RPMI8226 (cell line): ENCODE results near the gene LRRC37A2.
"Not testable (repeated sequence)": the region's sequence is repeated elsewhere in the genome, so short reads cannot be mapped to it uniquely, and the experiment has no call there.

Experiments
- DNase-seq: peaks from one replicate; pipeline ENCODE4 v3.0.0-alpha.2; 2015

The LRRC37A2 gene

DNA sequence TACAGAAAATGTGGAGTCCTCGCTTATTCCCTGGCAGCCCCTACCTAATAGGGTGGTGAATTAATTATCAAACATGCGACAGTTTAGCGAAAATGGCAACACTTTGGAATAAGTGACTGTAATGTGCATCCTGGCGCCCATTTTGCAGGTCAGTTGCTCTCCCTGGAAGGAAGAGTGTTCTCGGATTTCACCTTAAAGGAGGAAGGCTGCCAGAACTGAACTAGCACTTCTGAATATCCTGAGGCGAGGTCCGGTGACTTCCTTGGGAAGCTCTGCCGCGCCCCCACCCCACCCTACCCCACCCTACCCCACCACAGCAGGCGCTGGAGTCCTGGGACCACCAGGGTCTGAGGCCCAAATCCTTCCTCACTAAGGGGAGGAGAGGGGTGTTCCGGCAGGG lies at the start of gene LRRC37A2:
Gene LRRC37A2, plus strand, starts transcription at position 301 of the 400 bp plus-strand sequence. CDS start 245 bp downstream, outside the sequence.
- not testable (repeated sequence) for DNase-seq

DNA sequence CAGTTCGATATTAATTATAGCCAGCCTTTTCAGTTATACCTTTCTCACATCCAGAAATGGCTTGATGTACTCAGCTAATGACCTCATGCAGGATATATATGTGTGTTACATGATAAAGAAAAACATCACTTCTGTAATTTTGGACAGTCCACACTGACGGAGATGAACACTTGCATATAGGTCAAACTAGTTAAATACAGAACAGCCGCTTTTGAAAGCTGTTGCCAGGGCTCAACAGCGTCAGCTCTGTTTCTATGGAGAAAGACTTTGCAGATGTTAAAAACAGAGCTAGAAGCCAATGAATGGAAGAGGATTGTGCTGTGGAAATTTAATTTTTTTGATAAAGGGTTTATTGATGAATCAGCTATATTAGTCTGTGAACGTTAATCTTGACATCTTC lies 44.6 kb upstream of the LRRC37A2 start:
- not testable (repeated sequence) for DNase-seq

DNA sequence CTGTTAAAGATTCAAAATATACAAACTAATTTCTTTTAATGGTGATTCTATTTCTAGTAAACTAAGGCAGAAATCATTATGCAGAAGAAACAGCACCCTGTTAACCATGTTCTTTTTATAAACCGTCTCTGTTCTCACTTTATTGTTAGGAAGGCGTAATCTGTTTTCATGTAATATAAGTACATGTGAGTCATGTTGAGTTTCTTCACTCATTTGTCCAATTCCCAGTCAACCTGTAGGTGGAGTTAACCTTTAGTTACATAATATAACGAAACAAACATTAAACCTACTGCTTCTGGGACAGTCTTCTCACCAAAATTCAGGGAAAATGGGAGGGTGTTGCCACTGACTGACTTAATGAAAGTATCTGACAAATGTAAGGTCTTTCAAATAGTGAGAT lies 37.8 kb upstream of the LRRC37A2 start:
- DNase-seq, result not testable (repeated sequence)

DNA sequence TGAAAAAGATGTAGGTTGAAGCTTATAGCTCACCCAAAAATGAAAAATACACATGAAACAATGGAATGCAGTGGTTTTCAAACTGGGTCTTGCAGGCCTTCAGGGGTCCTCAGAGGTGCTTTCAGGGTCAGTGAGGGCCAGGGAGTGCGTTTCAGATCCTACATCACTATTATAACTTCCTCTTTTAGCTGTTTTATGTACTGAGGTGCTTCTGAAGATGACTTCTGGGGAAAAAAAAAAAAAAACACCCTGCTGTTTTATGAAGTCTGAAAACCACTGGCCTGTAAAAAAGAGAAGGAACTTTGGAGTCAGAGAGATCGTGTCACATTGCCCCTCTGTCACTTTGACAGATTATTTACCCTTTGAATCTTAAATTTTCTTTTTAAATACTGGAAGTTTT lies 36.7 kb upstream of the LRRC37A2 start:
- DNase-seq, result not testable (repeated sequence)

DNA sequence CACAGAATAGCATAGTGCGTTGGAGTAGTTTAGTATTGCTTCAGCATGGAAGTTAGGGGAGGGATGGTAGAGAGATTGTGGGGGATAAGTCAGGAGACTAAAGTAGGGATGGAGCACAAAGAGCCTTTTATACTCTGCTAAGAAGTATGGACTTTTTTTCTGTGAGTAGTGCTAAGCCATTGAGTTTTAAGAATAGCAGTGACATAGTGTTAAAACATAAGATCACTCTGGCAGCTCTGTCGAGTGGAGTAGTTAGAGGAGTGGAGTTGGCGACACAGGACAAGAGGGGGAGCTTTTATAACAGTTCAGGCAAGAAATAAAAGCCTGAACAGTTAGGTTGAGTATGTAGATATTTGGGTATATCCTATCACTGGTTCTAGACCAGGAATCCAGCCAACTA lies 33.4 kb upstream of the LRRC37A2 start:
- not testable (repeated sequence) for DNase-seq

DNA sequence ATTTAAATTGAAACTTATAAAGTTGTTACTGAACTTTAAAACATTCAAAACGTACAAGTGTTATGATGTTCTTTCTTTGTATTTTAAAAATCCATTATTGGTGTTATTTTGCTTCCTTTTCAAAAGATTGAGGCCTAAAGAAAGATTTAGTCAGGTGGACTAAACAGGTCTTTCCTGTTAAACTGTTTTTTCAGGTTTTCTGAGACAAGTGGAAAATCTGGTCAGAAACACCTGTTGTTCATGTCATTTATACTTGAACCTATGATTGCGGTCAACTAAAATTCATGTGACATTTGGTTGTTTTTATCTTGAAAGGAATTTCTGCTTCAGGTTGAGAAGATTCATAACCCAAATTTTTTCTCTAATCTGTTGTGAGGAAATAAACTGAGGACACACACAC lies 31.0 kb upstream of the LRRC37A2 start:
- DNase-seq, result not testable (repeated sequence)

DNA sequence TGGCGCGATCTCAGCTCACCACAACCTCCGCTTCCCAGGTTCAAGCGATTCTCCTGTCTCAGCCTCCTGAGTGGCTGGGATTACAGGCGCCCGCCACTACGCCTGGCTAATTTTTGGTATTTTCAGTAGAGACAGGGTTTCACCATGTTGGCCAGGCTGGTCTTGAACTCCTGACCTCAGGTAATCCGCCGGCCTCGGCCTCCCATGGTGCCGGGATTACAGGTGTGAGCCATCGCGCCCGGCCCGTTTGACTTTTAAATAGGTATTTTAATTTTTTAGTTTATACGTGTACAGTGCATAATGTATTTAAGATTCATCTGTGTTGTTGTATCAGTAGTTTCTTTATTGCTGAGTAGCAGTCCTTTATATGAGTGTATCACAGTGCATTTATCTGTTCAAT lies 20.2 kb upstream of the LRRC37A2 start:
- DNase-seq, result not testable (repeated sequence)

DNA sequence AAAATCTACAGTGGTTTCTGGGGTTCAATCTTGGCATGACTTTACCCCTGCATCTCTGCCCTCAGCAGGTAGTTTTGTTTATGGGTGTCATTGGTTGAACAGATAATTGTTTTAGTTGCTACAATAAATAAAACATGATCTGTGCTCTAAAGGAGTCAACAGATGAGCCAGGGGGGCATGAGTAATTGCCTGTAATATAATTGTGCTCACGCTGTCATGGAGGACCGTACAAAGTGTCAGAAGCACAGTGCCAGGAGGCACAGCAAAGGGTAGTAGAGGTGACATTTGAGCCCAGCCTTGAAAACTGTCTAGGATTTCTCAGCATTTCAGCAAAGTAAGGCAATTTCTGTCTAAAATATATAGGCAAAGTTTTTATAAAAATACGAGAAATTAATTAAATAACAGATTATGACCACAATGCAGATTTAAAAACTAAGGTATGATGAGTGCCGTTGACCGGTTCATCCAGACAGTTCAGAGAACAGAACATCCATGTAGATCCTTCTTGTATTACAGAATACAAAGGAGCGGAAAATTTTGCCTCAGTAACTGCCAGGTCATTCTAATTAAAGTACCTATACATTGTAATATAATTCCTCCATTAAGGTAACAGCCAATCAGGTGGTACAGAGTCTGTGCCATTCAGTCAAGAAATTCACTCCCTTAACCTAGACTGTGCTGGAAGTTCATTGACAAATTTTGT lies 12.7 kb upstream of the LRRC37A2 start:
- not testable (repeated sequence) for DNase-seq

DNA sequence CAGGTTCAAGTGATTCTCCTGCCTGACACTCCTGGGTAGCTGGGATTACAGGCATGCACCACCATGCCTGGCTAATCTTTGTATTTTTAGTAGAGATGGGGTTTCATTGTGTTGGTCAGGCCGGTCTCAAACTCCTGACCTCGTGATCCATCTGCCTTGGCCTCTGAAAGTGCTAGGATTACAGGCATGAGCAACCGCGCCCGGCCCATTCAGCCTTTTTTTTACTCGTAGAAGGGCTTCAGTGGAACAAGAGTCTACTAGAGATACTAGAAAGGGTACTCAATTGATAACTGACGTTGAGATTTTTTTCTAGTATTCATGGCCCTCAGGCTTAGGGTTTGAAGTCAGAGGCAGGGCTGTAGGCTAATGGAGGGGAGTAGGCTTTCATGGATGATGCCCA lies 6.4 kb upstream of the LRRC37A2 start:
- DNase-seq, result not testable (repeated sequence)

DNA sequence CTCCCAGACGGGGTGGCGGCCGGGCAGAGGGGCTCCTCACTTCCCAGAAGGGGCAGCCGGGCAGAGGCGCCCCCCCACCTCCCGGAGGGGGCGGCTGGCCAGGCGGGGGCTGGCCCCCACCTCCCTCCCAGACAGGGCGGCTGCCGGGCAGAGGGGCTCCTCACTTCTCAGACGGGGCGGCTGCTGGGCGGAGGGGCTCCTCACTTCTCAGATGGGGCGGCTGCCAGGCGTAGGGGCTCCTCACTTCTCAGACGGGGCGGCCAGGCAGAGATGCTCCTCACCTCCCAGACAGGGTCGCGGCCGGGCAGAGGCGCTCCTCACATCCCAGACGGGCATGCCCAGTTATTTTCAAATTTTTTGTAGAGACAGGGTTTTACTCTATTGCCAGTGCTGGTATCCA lies 22.4 kb downstream of the LRRC37A2 start:
- DNase-seq, result not testable (repeated sequence)

DNA sequence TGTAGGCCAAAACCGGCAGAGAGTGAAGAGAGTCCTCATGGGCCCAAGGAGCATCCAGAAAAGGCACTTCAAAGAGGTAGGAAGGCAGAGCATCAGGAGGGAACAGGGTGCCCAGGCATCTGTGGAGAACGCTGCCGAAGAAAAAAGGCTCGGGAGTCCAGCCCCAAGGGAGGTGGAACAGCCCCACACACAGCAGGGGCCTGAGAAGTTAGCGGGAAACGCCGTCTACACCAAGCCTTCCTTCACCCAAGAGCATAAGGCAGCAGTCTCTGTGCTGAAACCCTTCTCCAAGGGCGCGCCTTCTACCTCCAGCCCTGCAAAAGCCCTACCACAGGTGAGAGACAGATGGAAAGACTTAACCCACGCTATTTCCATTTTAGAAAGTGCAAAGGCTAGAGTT lies 36.3 kb downstream of the LRRC37A2 start:
- DNase-seq, result not testable (repeated sequence)

DNA sequence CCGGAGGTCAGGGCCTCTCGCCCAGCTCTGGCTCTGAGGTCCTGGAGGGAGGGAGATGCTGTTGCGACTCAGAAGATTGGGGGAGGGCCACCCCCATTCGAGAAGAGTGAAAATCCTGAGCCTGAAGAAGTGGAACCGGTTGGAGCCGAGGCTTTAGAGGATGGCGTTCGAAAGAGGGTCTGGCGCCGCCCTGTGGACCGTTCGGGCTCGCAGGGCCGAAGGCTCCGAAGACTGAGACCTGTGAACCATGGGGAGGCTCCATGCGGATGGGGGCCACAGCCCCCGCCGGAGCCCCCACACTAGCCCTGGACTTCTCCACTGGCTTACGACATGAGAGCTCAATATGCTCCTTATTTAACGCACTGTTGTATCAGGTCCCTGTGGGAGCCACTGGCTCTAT lies 46.9 kb downstream of the LRRC37A2 start:
- DNase-seq, result not testable (repeated sequence)

DNA sequence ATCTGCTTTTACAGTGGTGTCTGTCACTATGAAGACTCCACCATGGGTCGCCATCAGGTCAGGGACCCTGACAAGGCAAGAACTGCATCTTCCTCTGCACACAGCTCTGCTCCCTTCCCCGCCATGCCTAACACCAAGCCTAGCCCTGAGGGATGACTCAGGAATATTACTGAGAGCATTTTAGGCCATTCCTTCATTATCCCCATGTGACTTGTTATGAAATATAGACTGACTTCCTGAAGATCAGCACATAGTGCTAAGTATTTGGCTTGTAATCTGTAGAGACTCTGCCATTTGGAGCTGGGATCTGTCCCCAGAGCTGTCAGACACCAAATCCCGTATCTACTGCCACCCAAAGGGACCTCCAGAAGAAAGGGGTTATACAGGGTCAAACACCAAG lies 47.8 kb downstream of the LRRC37A2 start:
- DNase-seq, result not testable (repeated sequence)

DNA sequence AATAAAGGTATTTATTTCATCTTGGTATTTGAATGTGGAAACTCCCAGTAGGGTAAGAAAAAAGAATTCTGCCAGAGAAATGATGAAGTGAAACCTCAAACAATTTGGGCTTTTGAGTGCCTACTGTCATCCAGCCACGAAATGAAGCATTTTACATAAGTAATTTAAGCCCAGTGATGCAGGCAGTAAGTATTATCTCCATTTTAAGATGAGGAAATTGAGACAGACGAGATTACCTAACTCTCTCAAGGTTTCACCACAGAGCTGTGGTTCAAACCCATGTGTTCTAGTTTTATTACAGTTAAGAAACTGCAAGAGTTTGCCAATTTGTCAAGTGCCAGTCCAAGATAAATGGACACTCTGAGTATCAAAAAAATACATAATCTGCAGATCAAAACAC lies 54.0 kb downstream of the LRRC37A2 start:
- not testable (repeated sequence) for DNase-seq

DNA sequence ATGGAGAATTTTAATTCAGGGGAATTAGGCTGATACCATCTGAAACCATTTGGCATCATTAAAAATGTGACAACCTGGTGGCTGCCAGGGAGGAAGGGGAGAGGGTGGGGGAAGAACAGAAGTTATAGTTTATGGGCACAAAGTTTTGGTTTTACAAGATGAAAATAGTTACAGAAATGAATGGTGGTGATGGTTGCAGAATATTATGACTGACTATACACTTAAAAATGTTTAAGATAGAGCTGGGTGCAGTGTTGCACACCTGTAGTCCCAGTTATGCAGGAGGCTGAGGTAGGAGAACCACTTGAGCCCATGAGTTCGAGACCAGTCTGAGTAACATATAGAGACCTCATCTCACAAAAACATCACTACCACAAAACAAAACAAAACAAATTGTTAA lies 54.7 kb downstream of the LRRC37A2 start:
- DNase-seq, result not testable (repeated sequence)

DNA sequence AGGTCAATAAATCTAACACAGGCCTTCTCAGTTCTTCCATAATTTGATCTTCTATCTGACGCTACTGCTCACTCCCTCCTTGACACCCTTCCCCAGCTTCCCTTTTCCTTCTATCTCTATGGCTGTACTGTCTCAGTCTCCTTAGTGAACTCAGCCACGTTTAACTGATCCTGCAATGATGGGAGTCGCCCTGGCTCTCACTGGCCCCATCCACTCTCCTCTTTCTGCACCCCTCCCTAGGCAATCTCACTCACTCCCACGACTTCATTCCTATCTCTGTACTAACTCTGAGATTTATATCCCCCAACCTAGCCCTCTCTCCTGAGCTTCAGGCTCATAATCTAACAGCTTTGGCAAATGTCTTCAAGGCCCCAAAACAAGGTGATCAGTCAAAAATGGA lies 59.5 kb downstream of the LRRC37A2 start:
- not testable (repeated sequence) for DNase-seq

DNA sequence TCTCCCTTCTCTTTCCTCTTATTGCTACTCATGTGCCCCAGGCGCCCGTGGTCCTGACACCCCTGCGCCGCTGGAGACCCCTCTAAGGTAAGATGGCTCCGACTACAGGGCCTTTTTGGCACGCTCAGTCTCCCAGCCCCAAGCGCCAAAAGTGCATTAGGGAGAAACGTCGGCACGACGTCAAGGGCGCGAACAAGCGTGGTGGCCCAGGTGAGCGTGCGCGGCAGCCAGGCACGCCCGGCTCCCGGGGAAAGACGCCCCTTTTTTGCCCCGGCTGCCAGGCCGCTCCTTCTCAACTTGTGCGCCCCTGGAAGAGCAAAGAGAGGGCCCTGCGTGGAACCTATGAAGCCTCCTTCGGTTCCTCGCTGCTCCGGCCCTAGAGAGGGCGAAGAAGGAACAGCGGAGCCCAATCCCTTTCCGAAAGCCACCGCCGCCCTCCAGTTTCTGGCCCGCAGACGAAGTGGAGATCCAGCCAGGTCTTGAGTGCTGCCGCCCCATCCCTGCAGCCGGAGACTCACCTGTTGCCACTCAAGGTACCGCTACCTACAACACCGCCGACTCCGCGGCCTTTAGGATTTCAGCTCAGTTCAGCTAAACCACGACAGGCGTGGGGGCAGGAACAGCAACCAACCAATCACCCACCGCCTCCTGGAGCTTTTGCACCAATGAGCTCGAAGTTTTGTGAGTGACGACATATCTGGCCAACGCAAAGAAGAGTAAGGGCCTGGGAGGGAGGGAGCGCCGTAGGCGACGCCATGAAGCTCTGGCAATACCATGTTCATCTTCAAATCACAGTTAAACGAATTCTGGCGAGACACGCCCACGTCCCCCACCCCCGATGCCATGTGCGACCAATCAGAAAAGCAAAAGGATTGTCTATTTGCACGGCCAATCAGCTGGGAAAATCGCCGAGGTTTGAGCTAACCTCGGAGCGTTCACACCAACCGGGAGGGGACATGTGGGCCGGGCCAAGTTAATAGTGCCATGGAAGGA lies 67.1 kb downstream of the LRRC37A2 start, which contains the start of gene ARL17A:
Gene ARL17A, minus strand, starts transcription at position 609 of the 993 bp plus-strand sequence. CDS start 3,369 bp downstream, outside the sequence.
- not testable (repeated sequence) for DNase-seq

DNA sequence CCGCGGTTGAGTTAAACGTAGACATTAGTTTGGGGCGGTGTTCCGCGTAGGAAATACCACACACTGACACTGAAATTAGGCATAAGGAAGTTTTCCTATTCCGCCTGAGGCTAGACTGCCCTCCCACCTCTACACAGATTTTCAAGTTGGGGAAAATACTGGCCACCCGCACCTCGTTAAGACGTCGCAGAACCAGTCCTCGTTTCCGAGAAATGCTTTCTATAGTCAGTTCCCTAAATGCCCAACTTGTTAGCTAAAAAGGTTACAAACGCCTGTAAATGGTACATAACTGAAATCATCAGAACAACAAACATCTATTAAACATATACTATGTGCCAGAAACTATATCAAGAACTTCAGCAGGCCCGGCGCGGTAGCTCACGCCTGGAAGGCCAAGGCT lies 67.8 kb downstream of the LRRC37A2 start:
- DNase-seq, result not testable (repeated sequence)

DNA sequence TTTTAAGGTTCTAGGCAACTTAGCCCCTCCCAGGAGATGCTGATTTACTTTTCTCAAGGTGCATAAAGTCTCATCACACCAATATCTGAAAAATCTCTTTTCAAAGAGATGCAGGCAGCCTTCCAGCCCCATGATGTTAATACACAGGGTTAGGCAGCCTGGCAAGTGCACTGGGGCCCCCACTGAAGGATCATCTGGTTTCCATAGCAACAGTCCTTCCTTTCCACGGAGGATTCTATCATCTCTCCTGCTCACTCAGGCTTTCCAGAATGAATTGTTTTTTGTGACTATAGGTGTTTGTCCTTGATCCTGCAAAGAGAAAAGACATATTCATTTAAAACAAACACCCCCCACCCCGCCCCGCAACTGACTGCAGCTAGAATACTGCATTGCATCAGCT lies 73.2 kb downstream of the LRRC37A2 start:
- DNase-seq, result not testable (repeated sequence)

DNA sequence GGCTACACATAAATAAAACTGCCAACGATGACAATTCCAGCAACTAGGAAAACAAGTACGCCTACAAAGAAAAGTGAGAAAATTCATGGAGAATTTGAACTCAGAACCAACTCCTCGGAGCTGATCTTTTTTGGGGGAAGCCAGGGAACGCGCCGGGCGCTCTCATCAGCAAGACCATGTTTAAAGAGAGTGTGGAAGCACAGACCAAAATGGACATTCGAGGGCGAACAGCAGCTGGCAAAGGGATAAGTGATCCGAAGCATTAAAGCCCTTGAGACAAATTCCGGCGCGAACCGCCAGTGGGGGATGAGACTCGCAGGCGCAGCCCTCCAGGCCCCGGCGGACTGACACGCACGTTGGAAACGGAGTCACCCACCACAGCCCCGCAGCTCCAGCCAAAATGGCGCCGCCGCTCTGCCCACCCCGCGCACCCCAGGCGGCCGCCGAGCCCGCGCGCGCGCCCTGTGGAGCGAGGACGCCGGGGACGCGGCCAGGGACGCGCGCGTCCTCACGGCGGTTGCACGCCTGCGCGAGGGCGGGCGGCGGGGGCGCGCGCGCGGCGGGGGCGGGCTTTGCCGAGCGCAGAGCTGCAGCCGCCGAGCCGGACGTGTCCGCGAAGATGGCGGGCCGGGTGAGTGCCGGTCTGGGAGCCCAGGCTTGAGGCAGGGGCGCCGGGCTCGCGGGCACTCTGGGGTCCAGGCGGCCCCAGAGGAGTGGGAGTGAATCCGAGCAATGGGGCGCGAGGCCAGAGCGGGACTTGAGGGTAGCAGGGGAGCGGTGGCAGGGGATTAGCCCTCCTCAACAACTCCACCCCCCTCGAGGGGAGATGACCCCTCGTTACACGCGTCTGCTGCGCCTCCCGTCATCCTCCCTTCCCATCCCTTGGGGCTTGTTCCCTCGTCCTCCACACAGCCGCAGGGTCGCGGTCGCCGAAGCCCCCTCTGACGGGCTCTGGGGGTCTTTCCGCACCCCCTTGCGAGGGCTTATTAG lies 78.2 kb downstream of the LRRC37A2 start, which contains the start of gene NSF:
Gene NSF, plus strand, starts transcription at position 513 of the 990 bp plus-strand sequence. Its CDS starts 107 bp downstream, at position 620.
- DNase-seq, result not testable (repeated sequence)

DNA sequence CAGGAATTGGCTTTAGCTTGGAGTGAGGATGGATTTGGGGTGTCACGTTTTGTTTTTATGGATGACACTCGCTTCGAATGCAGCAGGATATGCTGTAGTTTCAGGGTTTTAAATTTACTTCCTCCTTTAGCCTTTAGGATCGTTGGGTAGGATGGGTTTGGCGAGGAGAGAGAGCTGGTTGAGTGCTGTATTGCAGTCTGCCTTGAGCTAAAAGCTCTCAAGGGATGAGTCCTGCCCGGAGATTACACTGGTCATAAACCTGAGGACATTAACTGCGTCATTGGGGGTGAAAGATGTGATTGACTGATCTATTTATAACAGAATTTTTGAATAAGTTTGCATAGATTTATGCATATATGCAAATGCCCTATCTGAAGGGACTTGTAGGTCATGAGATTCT lies 79.1 kb downstream of the LRRC37A2 start:
- DNase-seq, result not testable (repeated sequence)

DNA sequence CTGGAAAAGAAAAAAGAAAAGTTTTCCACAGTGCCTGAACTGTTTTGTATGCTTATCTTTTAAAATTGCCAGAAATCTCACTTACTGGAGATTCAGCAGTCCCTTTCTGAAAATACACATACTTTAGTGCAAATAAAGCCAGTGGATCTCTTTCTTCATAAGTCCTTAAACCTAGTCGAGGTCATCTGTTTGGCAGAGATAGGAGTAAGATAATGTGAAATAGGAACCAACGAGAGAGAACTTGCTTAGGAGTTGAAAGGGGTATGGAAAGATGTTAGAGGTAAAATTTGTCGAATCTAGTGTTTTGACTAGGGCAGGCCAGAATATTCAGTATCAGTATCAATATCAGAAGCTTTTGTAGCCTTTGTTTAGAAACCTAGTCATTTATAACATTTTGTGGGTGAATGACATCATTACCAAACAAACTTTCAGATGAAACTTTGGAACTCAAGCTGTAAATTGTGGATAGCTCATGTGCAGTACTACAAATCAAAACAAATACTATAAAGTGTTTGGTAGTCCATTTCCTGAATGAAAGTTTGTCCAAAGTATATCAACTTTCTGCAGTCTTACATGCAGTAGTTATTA lies 86.2 kb downstream of the LRRC37A2 start:
- not testable (repeated sequence) for DNase-seq
